ENCODE data around the gene TLX1.

DNA sequence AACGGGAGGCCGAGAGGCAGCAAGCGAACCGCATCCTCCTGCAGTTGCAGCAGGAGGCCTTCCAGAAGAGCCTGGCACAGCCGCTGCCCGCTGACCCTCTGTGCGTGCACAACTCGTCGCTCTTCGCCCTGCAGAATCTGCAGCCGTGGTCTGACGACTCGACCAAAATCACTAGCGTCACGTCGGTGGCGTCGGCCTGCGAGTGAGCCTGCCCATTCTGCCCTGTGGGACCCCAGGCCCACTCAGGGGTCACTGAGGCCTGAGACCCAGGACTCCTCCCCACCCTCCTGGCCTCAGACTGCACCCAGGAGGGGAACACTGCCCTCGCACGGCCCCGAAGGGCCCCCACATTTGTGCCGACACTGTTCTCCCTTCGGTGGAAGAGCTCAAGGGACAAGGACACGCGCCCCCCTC is 5.6 kb downstream of the TLX1 start:
- TF ChIP-seq, protein P1, sequence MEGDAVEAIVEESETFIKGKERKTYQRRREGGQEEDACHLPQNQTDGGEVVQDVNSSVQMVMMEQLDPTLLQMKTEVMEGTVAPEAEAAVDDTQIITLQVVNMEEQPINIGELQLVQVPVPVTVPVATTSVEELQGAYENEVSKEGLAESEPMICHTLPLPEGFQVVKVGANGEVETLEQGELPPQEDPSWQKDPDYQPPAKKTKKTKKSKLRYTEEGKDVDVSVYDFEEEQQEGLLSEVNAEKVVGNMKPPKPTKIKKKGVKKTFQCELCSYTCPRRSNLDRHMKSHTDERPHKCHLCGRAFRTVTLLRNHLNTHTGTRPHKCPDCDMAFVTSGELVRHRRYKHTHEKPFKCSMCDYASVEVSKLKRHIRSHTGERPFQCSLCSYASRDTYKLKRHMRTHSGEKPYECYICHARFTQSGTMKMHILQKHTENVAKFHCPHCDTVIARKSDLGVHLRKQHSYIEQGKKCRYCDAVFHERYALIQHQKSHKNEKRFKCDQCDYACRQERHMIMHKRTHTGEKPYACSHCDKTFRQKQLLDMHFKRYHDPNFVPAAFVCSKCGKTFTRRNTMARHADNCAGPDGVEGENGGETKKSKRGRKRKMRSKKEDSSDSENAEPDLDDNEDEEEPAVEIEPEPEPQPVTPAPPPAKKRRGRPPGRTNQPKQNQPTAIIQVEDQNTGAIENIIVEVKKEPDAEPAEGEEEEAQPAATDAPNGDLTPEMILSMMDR (IDR thresholded peaks at IDR 0.05 in 2 of 3, conservative IDR thresholded peaks at IDR 0.05 in 1 of 3; ENCODE audit: insufficient read depth in 2 of 3, low read depth in 1 of 3, low read length in 3 of 3) = no peak
- TF ChIP-seq, protein P2, sequence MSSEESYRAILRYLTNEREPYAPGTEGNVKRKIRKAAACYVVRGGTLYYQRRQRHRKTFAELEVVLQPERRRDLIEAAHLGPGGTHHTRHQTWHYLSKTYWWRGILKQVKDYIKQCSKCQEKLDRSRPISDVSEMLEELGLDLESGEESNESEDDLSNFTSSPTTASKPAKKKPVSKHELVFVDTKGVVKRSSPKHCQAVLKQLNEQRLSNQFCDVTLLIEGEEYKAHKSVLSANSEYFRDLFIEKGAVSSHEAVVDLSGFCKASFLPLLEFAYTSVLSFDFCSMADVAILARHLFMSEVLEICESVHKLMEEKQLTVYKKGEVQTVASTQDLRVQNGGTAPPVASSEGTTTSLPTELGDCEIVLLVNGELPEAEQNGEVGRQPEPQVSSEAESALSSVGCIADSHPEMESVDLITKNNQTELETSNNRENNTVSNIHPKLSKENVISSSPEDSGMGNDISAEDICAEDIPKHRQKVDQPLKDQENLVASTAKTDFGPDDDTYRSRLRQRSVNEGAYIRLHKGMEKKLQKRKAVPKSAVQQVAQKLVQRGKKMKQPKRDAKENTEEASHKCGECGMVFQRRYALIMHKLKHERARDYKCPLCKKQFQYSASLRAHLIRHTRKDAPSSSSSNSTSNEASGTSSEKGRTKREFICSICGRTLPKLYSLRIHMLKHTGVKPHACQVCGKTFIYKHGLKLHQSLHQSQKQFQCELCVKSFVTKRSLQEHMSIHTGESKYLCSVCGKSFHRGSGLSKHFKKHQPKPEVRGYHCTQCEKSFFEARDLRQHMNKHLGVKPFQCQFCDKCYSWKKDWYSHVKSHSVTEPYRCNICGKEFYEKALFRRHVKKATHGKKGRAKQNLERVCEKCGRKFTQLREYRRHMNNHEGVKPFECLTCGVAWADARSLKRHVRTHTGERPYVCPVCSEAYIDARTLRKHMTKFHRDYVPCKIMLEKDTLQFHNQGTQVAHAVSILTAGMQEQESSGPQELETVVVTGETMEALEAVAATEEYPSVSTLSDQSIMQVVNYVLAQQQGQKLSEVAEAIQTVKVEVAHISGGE (CRISPR knock-in tag; IDR thresholded peaks at IDR 0.05) = no peak
